ENCODE data around the gene PPIL4. TPM values are rescaled to one million over a fixed set of nuclear protein-coding genes. Genes with fewer than 3 reads are reported as not detected.
A peak's percentile ranks its signal among the peaks of the same experiment; 100 is the strongest.

Gene PPIL4
- total and polyA plus RNA-seq, 2 of the 13 experiments (the other 11 are each of a cell fraction or from before 2014, with no cell fraction given): 5.5 to 46.0 TPM

DNA sequence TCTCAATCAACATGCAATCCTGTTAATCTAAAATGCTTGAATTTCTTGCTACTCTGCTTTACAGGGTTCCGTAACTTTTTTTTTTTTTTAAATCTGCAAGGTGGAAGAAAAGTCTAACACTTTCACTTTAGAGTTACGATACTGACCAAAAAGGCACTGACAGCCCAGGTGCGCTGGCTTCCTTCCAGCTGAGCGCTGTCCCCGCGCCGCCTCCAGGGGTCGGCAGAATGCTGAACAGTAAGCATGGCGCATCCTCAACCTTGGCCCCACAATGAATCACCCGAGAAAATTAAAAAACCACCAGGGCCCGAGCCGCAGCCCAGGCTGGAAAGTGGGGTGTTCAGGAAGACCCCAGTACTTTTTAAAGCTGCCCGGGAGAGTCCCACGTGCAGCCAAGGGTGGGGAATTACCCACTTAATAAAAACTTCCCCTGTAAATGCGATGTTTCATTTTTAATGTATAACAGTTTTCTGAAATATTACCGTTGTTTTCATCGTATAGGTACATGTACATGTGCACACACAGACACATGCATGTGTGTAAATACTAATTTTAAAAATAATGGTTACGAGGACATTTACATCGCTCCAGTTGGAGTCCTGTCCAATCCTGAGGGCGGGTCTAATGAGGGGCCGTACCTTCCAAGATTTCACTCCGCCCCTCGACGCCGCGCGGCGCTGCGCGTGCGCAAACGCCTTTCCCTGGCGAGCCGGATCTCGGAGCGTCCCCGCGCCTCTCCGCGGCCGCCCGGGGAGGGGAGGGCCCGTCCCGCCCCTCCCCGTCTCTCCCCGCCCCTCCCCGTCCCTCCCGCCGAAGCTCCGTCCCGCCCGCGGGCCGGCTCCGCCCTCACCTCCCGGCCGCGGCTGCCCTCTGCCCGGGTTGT lies 19.9 kb upstream of the PPIL4 start, which contains the start of gene GINM1 (continued):
- TF ChIP-seq, protein P1, sequence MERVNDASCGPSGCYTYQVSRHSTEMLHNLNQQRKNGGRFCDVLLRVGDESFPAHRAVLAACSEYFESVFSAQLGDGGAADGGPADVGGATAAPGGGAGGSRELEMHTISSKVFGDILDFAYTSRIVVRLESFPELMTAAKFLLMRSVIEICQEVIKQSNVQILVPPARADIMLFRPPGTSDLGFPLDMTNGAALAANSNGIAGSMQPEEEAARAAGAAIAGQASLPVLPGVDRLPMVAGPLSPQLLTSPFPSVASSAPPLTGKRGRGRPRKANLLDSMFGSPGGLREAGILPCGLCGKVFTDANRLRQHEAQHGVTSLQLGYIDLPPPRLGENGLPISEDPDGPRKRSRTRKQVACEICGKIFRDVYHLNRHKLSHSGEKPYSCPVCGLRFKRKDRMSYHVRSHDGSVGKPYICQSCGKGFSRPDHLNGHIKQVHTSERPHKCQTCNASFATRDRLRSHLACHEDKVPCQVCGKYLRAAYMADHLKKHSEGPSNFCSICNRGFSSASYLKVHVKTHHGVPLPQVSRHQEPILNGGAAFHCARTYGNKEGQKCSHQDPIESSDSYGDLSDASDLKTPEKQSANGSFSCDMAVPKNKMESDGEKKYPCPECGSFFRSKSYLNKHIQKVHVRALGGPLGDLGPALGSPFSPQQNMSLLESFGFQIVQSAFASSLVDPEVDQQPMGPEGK (CRISPR knock-in tag; IDR thresholded peaks at IDR 0.05): peak; percentile 43; the same call in 1 of the 2 replicates
- TF ChIP-seq NCOA1 (CRISPR knock-in tag; IDR thresholded peaks at IDR 0.05): no peak
- TF ChIP-seq MED1 (CRISPR knock-in tag; IDR thresholded peaks at IDR 0.05): 0 out of 2 replicates have a peak, but pooled peaks have one; percentile 27
- 0 out of 2 replicates have a peak, but pooled peaks have one; percentile 47 for TF ChIP-seq ZNF644 (CRISPR knock-in tag; IDR thresholded peaks at IDR 0.05; ENCODE audit: low read depth)
- TF ChIP-seq ZNF547 (CRISPR knock-in tag; IDR thresholded peaks at IDR 0.05): no peak
- no peak for TF ChIP-seq ZNF235 (CRISPR knock-in tag; IDR thresholded peaks at IDR 0.05; ENCODE audit: borderline replicate concordance)
- TF ChIP-seq MTA1 (CRISPR knock-in tag; IDR thresholded peaks at IDR 0.05; ENCODE audit: borderline replicate concordance): 0 out of 2 replicates have a peak, but pooled peaks have one; percentile 52
- no peak for TF ChIP-seq TAF1 (CRISPR knock-in tag; IDR thresholded peaks at IDR 0.05)
- TF ChIP-seq KDM3A (CRISPR knock-in tag; IDR thresholded peaks at IDR 0.05; ENCODE audit: low read depth): peak; percentile 80; the same call in 1 of the 2 replicates
- no peak for TF ChIP-seq ELF3 (CRISPR knock-in tag; IDR thresholded peaks at IDR 0.05)
- peak; percentile 67 for TF ChIP-seq ASH2L (IDR thresholded peaks at IDR 0.05; ENCODE audit: insufficient read length, low read depth, low read length)
- TF ChIP-seq SMYD3 (CRISPR knock-in tag; IDR thresholded peaks at IDR 0.05): no peak
- TF ChIP-seq TOE1 (CRISPR knock-in tag; IDR thresholded peaks at IDR 0.05): no peak
- peak; percentile 35; the same call in 1 of the 2 replicates for TF ChIP-seq NFIC (IDR thresholded peaks at IDR 0.05; ENCODE audit: low read length)
- TF ChIP-seq IKZF5 (CRISPR knock-in tag; IDR thresholded peaks at IDR 0.05): peak; percentile 73
- no peak for TF ChIP-seq GABPA (IDR thresholded peaks at IDR 0.05; ENCODE audit: low read depth, low read length)
- peak; percentile 49 for TF ChIP-seq GABPA (CRISPR knock-in tag; IDR thresholded peaks at IDR 0.05; ENCODE audit: low read depth)
- TF ChIP-seq PHF21A (CRISPR knock-in tag; IDR thresholded peaks at IDR 0.05): peak; percentile 46
- TF ChIP-seq SPEN (CRISPR knock-in tag; IDR thresholded peaks at IDR 0.05; ENCODE audit: low read depth): no peak; the same call in 1 of the 2 replicates
- TF ChIP-seq BRCA1 (CRISPR knock-in tag; IDR thresholded peaks at IDR 0.05): no peak
- no peak; the same call in 1 of the 2 replicates for TF ChIP-seq FOXK1 (CRISPR knock-in tag; IDR thresholded peaks at IDR 0.05; ENCODE audit: borderline replicate concordance, low read depth)
- no peak for TF ChIP-seq GTF3A (CRISPR knock-in tag; conservative IDR thresholded peaks at IDR 0.05)
- TF ChIP-seq ZNF317 (CRISPR knock-in tag; IDR thresholded peaks at IDR 0.05): 0 out of 2 replicates have a peak, but pooled peaks have one; percentile 28
- peak; percentile 71; the same call in 1 of the 2 replicates for TF ChIP-seq ZNF331 (CRISPR knock-in tag; IDR thresholded peaks at IDR 0.05)
- TF ChIP-seq ZNF567 (CRISPR knock-in tag; IDR thresholded peaks at IDR 0.05; ENCODE audit: borderline replicate concordance): no peak
- no peak for TF ChIP-seq FOXA1 (IDR thresholded peaks at IDR 0.05)
- peak; percentile 46 for TF ChIP-seq FOXA1 (CRISPR knock-in tag; IDR thresholded peaks at IDR 0.05)
- peak; percentile 87 for TF ChIP-seq ZNF605 (CRISPR knock-in tag; IDR thresholded peaks at IDR 0.05)
- TF ChIP-seq CBX2 (IDR thresholded peaks at IDR 0.05; ENCODE audit: low read depth, low read length): no peak
- no peak for TF ChIP-seq CBX2 (CRISPR knock-in tag; IDR thresholded peaks at IDR 0.05; ENCODE audit: low read depth)
- peak; percentile 97 for TF ChIP-seq IRF2 (CRISPR knock-in tag; IDR thresholded peaks at IDR 0.05)
